K562 (cell line): ENCODE results near the gene ABCC1. TPM values are rescaled to one million over a fixed set of nuclear protein-coding genes. Genes with fewer than 3 reads are reported as not detected.

Source experiments
- BHLHE40 ChIP-seq: IDR thresholded peaks from 2 replicates; pipeline ENCODE4 v1.6.1; 2011; ENCODE audit warnings: low read length, improper control_type of control experiment
- CCAR2 ChIP-seq: fragments of 200-400 bp; formaldehyde crosslinking; IDR thresholded peaks from 2 replicates; pipeline ENCODE4 v1.6.1; 2017; ENCODE audit warnings: mild to moderate bottlenecking, low read depth, low read length
- COPS2 ChIP-seq: fragments of 450-650 bp; conservative IDR thresholded peaks from 2 replicates; pipeline ENCODE4 v1.6.1; 2016; ENCODE audit warnings: mild to moderate bottlenecking, moderate library complexity
- E2F1 ChIP-seq: sonication (generic); formaldehyde crosslinking; IDR thresholded peaks from 2 replicates; pipeline ENCODE4 v1.8.1; 2023; ENCODE audit warnings: mild to moderate bottlenecking, missing genetic modification reagents, moderate library complexity
- JUND ChIP-seq, 2 experiments: IDR thresholded peaks; 2 replicates in 1 of 2; 3 replicates in 1 of 2; pipeline ENCODE4 v1.6.1; 2011; ENCODE audit warnings: borderline replicate concordance in 2 of 2, low read depth in 2 of 2, low read length in 2 of 2, improper control_type of control experiment in 1 of 2, missing biosample characterization in 1 of 2, missing genetic modification characterization in 1 of 2, missing genetic modification reagents in 1 of 2
- LEF1 ChIP-seq: fragments of 450-650 bp; IDR thresholded peaks from 2 replicates; pipeline ENCODE4 v1.6.1; 2016; ENCODE audit warnings: mild to moderate bottlenecking
- MXI1 ChIP-seq: IDR thresholded peaks from 2 replicates; pipeline ENCODE4 v1.6.1; 2011; ENCODE audit warnings: low read depth, mild to moderate bottlenecking, improper control_type of control experiment, low read length
- MYNN ChIP-seq, 2 experiments: sonication (generic); formaldehyde crosslinking in 1 of 2; IDR thresholded peaks; 2 replicates each; pipeline versions ENCODE4 v1.5.0 to v1.6.1; 2016 to 2020; ENCODE audit warnings: antibody characterized with exemption in 1 of 2, missing genetic modification reagents in 1 of 2
- NBN ChIP-seq: fragments of 450-650 bp; IDR thresholded peaks from 2 replicates; pipeline ENCODE4 v1.6.1; 2016; ENCODE audit warnings: low read depth, mild to moderate bottlenecking
- NFE2L1 ChIP-seq: fragments of 450-650 bp; IDR thresholded peaks from 2 replicates; pipeline ENCODE4 v1.6.1; 2016; ENCODE audit warnings: missing genetic modification characterization, low read depth, mild to moderate bottlenecking, missing compliant biosample characterization, moderate library complexity, borderline replicate concordance
- NFRKB ChIP-seq: fragments of 450-650 bp; IDR thresholded peaks from 2 replicates; pipeline ENCODE4 v1.6.1; 2016; ENCODE audit warnings: low read depth
- NR2C2 ChIP-seq, 2 experiments: fragments of 200-800 bp in 1 of 2; sonication (Bioruptor generic) in 1 of 2; sonication (generic) in 1 of 2; formaldehyde crosslinking in 1 of 2; IDR thresholded peaks; 2 replicates each; pipeline versions ENCODE4 v1.6.1 to v1.8.0; 2016 to 2022; ENCODE audit warnings: mild to moderate bottlenecking in 1 of 2, missing compliant biosample characterization in 1 of 2, missing genetic modification characterization in 1 of 2, missing genetic modification reagents in 1 of 2
- PTTG1 ChIP-seq: fragments of 450-650 bp; IDR thresholded peaks from 2 replicates; pipeline ENCODE4 v1.6.1; 2016; ENCODE audit warnings: low read depth, mild to moderate bottlenecking, missing genetic modification characterization, missing compliant biosample characterization
- SMAD4 ChIP-seq: fragments of 250-450 bp; sonication (Bioruptor Pico); conservative IDR thresholded peaks from 2 replicates; pipeline ENCODE4 v1.8.0; 2021; ENCODE audit warnings: inconsistent platforms, mild to moderate bottlenecking, moderate library complexity
- SMARCE1 ChIP-seq: fragments of 450-650 bp; IDR thresholded peaks from 2 replicates; pipeline ENCODE4 v1.7.1; 2016; ENCODE audit warnings: mild to moderate bottlenecking
- TBP ChIP-seq: optimal IDR thresholded peaks from 2 replicates; pipeline ENCODE3; 2011; ENCODE audit warnings: low read depth, low read length, improper control_type of control experiment
- ZNF175 ChIP-seq: fragments of 200-800 bp; sonication (Bioruptor generic); IDR thresholded peaks from 2 replicates; pipeline ENCODE4 v1.6.1; 2016; ENCODE audit warnings: low read depth, mild to moderate bottlenecking, missing genetic modification characterization, missing compliant biosample characterization
- polyA plus RNA-seq, 8 experiments: library from polyadenylated mRNA; depleted of rRNA in 4 of 8; stranded (reverse) in 5 of 8; unstranded in 3 of 8; fragments of >200 nt; fragmentation: Nextera tagmentation in 2 of 8; fragmentation: Illumina TruSeq in 1 of 8; extraction: Ambion mirVana in 2 of 8; extraction: Trizol in 1 of 8; gene quantifications; 2 replicates each; pipeline versions ENCODE4 v1.2.1 to v1.2.3, GENCODE V29; 2011 to 2014; ENCODE audit warnings: inconsistent platforms in 1 of 8, missing spikeins in 1 of 8
- total RNA-seq, 7 experiments: library from RNA; depleted of rRNA in 6 of 7; stranded (reverse); fragments of >200 nt in 6 of 7; fragmentation: Illumina TruSeq in 2 of 7; extraction: Trizol in 2 of 7; gene quantifications; 2 replicates each; pipeline versions ENCODE4 v1.2.1 to v1.2.3, GENCODE V29; 2011 to 2021; ENCODE audit warnings: low replicate concordance in 1 of 7
- TF ChIP-seq, protein P1 (sequence below): fragments of 450-650 bp; IDR thresholded peaks from 2 replicates; pipeline ENCODE4 v1.6.1; 2016; ENCODE audit warnings: borderline replicate concordance
- TF ChIP-seq, protein P2 (sequence below): fragments of 200-800 bp; sonication (Bioruptor generic); IDR thresholded peaks from 2 replicates; pipeline ENCODE4 v1.6.1; 2017; ENCODE audit warnings: missing genetic modification characterization, missing compliant biosample characterization

ABCC1 gene
- total and polyA plus RNA-seq, 9 of the 15 experiments (the other 6 are each of a cell fraction or from before 2014, with no cell fraction given), result 3.9 to 41.6 (median 10.0) TPM

DNA sequence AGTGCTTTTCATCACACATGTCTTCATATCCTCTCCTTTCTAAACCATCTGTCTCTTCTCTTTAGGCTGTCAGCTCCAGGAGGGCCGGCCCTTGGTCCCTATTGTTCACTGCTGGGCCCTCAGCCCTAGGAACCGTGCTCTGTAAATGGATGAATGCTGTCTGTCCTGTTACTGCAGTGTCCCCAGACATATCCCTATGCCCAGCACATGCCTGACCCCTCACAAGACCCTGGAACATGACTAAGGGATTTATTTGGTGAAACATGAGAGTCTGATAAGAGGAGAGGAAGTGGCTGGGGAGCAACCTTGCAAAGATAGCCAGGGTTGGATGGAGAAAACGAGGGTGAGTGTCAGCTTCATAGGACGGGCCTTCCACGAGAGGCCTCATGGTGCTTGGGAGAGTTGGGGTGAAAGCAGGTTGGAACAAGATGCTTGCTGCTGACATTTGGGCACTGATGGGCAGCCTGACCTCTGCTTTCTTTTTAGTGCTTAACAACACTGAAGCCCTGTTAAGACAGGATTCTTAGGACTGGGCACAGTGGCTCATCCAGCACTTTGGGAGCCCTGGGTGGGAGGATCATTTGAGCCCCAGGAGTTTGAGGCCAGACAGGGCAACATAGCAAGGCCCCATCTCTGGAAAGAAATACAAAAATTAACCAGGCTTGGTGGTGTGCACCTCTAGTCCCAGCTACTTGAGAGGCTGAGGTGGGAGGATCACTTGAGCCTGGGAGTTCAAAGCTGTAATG lies 39.0 kb downstream of the ABCC1 start (continued):
- TF ChIP-seq TBP, result peak; percentile 54
- TF ChIP-seq, protein P1, sequence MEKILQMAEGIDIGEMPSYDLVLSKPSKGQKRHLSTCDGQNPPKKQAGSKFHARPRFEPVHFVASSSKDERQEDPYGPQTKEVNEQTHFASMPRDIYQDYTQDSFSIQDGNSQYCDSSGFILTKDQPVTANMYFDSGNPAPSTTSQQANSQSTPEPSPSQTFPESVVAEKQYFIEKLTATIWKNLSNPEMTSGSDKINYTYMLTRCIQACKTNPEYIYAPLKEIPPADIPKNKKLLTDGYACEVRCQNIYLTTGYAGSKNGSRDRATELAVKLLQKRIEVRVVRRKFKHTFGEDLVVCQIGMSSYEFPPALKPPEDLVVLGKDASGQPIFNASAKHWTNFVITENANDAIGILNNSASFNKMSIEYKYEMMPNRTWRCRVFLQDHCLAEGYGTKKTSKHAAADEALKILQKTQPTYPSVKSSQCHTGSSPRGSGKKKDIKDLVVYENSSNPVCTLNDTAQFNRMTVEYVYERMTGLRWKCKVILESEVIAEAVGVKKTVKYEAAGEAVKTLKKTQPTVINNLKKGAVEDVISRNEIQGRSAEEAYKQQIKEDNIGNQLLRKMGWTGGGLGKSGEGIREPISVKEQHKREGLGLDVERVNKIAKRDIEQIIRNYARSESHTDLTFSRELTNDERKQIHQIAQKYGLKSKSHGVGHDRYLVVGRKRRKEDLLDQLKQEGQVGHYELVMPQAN, result no peak
- TF ChIP-seq NR2C2 (CRISPR knock-in tag; IDR thresholded peaks at IDR 0.05), result 0 out of 2 replicates have a peak, but pooled peaks have one; percentile 60
- peak; percentile 82 for TF ChIP-seq NR2C2 (tag; IDR thresholded peaks at IDR 0.05)
- peak; percentile 94 for TF ChIP-seq BHLHE40
- TF ChIP-seq MYNN (IDR thresholded peaks at IDR 0.05), result peak; percentile 71; the same call in 1 of the 2 replicates
- TF ChIP-seq MYNN (CRISPR knock-in tag; IDR thresholded peaks at IDR 0.05), result no peak
- TF ChIP-seq CCAR2, result no peak
- peak; percentile 51; the same call in 1 of the 2 replicates for TF ChIP-seq NBN
- peak; percentile 94 for TF ChIP-seq SMARCE1
- TF ChIP-seq COPS2, result no peak
- TF ChIP-seq ZNF175, result peak; percentile 70; the same call in 1 of the 2 replicates
- TF ChIP-seq NFE2L1, result peak; percentile 86
- no peak for TF ChIP-seq PTTG1 (tag)
- no peak for TF ChIP-seq E2F1 (CRISPR knock-in tag)
- TF ChIP-seq LEF1, result peak; percentile 92
- TF ChIP-seq, protein P2, sequence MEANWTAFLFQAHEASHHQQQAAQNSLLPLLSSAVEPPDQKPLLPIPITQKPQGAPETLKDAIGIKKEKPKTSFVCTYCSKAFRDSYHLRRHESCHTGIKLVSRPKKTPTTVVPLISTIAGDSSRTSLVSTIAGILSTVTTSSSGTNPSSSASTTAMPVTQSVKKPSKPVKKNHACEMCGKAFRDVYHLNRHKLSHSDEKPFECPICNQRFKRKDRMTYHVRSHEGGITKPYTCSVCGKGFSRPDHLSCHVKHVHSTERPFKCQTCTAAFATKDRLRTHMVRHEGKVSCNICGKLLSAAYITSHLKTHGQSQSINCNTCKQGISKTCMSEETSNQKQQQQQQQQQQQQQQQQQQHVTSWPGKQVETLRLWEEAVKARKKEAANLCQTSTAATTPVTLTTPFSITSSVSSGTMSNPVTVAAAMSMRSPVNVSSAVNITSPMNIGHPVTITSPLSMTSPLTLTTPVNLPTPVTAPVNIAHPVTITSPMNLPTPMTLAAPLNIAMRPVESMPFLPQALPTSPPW (CRISPR knock-in tag), result peak; percentile 31; the same call in 1 of the 2 replicates
- TF ChIP-seq JUND (IDR thresholded peaks at IDR 0.05; ENCODE audit: borderline replicate concordance, low read depth, low read length), result peak; percentile 81
- TF ChIP-seq JUND (tag; IDR thresholded peaks at IDR 0.05; ENCODE audit: borderline replicate concordance, low read depth, low read length), result peak; percentile 70; the same call in 1 of the 3 replicates
- 0 out of 2 replicates have a peak, but pooled peaks have one; percentile 25 for TF ChIP-seq MXI1
- peak; percentile 85 for TF ChIP-seq SMAD4 (CRISPR knock-in tag)
- 0 out of 2 replicates have a peak, but pooled peaks have one; percentile 52 for TF ChIP-seq NFRKB
